ENCODE results near the gene USP46.

DNA sequence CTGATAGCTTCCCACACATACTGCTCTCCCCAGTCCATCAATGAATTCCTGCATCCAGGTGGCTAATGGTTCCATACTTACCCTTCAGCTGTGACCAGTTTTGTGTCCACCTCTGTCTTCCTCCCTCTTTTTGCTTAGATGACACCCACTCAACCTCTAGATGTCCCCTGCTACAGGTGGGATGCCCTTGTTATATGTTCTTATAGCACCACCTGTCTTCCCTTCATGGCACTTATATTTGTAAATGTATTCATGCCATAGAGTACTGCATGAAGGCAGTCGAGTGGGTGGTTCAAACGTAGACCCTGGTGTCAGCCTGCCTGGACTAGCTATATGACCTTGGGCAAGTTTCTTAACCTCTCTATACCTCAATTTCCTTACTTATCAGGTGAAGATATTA lies 6.5 kb upstream of the USP46 start:
- no peak for TF ChIP-seq POLR2A (IDR thresholded peaks at IDR 0.05)
- TF ChIP-seq, protein P1, sequence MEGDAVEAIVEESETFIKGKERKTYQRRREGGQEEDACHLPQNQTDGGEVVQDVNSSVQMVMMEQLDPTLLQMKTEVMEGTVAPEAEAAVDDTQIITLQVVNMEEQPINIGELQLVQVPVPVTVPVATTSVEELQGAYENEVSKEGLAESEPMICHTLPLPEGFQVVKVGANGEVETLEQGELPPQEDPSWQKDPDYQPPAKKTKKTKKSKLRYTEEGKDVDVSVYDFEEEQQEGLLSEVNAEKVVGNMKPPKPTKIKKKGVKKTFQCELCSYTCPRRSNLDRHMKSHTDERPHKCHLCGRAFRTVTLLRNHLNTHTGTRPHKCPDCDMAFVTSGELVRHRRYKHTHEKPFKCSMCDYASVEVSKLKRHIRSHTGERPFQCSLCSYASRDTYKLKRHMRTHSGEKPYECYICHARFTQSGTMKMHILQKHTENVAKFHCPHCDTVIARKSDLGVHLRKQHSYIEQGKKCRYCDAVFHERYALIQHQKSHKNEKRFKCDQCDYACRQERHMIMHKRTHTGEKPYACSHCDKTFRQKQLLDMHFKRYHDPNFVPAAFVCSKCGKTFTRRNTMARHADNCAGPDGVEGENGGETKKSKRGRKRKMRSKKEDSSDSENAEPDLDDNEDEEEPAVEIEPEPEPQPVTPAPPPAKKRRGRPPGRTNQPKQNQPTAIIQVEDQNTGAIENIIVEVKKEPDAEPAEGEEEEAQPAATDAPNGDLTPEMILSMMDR (IDR thresholded peaks at IDR 0.05), result no peak
